K562 (cell line): ENCODE measurements around the gene KPNA3. TPM values are rescaled to one million over a fixed set of nuclear protein-coding genes. Genes with fewer than 3 reads are reported as not detected.

ENCODE experiments used
- ATAC-seq: fragments of 200-7000 bp; cut with Tn5 transposase; 3 replicates; pipeline ENCODE4 v1.9.1; 2020; ENCODE audit warnings: moderate library complexity
- BruUV-seq: library from RNA; stranded (reverse); fragments of 400-500 nt; replicated peaks from 2 replicates; lab custom pipeline; 2021; lab: Mats Ljungman, UMichigan
- CTCF ChIA-PET: fragments of 300-600 bp; formaldehyde crosslinking; extraction: SDS; loops from one replicate; lab custom pipeline; 2021; ENCODE audit warnings: low intra/inter-chr PET ratio; lab: Yijun Ruan, JAX
- POLR2A ChIA-PET: fragments of 300-600, 350-650 bp; sonication (Branson Sonifier 250); formaldehyde crosslinking; extraction: SDS; loops from one replicate; lab custom pipeline; 2021; ENCODE audit warnings: antibody characterized with exemption, inconsistent platforms; lab: Yijun Ruan, JAX
- DNase-seq, 4 experiments: peaks; one replicate each; pipeline versions ENCODE4 v3.0.0 to v3.0.0-alpha.2; 2011 to 2018; ENCODE audit warnings: low spot score in 3 of 4, mixed read lengths in 3 of 4; ENCODE audit errors: extremely low read depth in 1 of 4
- FAIRE-seq: peaks from 2 replicates; lab custom pipeline; 2011; peaks lifted over from hg19 to GRCh38; lab: Jason Lieb, UNC
- H2AFZ ChIP-seq: 2 replicates; pipeline ENCODE4 v1.6.0; 2011; ENCODE audit warnings: low read depth, low read length, control low read depth, inconsistent platforms
- H3K27ac ChIP-seq: fragments of 200-600 bp; 3 replicates; pipeline ENCODE4 v1.8.0; 2011; ENCODE audit warnings: low read depth, mild to moderate bottlenecking, control low read depth, inconsistent platforms, low read length, moderate library complexity, mixed read lengths; ENCODE audit errors: extremely low read depth
- H3K27me3 ChIP-seq, 2 experiments: fragments of 300-600 bp in 1 of 2; 2 replicates in 1 of 2; 3 replicates in 1 of 2; pipeline versions ENCODE4 v1.6.0 to v1.8.0; 2011; ENCODE audit warnings: inconsistent platforms in 2 of 2, low read length in 2 of 2, mild to moderate bottlenecking in 1 of 2, mixed read lengths in 1 of 2, moderate library complexity in 1 of 2; ENCODE audit not compliant: control insufficient read depth in 2 of 2, insufficient read depth in 2 of 2
- H3K36me3 ChIP-seq: fragments of 300-600 bp; 3 replicates; pipeline ENCODE4 v1.8.0; 2011; ENCODE audit warnings: mild to moderate bottlenecking, low read length, inconsistent platforms; ENCODE audit not compliant: control insufficient read depth, insufficient read depth
- H3K4me1 ChIP-seq, 2 experiments: fragments of 200-600 bp in 1 of 2; replicated peaks in 1 of 2; 2 replicates in 1 of 2; 3 replicates in 1 of 2; pipeline versions ENCODE4 v1.5.1 to v1.8.0; 2011; ENCODE audit warnings: inconsistent platforms in 2 of 2, low read length in 2 of 2, mild to moderate bottlenecking in 1 of 2, mixed read lengths in 1 of 2, moderate library complexity in 1 of 2; ENCODE audit not compliant: control insufficient read depth in 2 of 2, insufficient read depth in 2 of 2
- H3K4me2 ChIP-seq: 2 replicates; pipeline ENCODE4 v1.6.1; 2011; ENCODE audit warnings: low read length, control low read depth, inconsistent platforms, mixed read lengths; ENCODE audit not compliant: insufficient read depth
- H3K4me3 ChIP-seq: fragments of 200-600 bp; sonication (generic), shearing (Covaris generic); 2 replicates; pipeline ENCODE4 v1.5.1; 2016; ENCODE audit warnings: control low read depth, inconsistent platforms
- H3K79me2 ChIP-seq: fragments of 200-600 bp; 3 replicates; pipeline ENCODE4 v1.8.0; 2011; ENCODE audit warnings: low read length, inconsistent platforms; ENCODE audit not compliant: control insufficient read depth, insufficient read depth
- H3K9ac ChIP-seq, 2 experiments: 2 replicates each; pipeline versions ENCODE4 v1.6.0 to v1.6.1; 2011; ENCODE audit warnings: low read depth in 2 of 2, low read length in 2 of 2, control low read depth in 1 of 2, inconsistent platforms in 1 of 2, mild to moderate bottlenecking in 1 of 2, mixed read lengths in 1 of 2; ENCODE audit not compliant: insufficient read depth in 1 of 2
- H3K9me1 ChIP-seq: one replicate; pipeline ENCODE4 v1.6.0; 2011; ENCODE audit warnings: inconsistent platforms, mild to moderate bottlenecking, low read length, moderate library complexity; ENCODE audit not compliant: control insufficient read depth, insufficient read depth
- H3K9me3 ChIP-seq: replicated peaks from 2 replicates; pipeline ENCODE4 v1.5.1; 2011; ENCODE audit warnings: low read depth, low read length, inconsistent platforms; ENCODE audit not compliant: control insufficient read depth, insufficient read depth
- H4K20me1 ChIP-seq: replicated peaks from 2 replicates; pipeline ENCODE4 v1.6.1; 2011; ENCODE audit warnings: low read length, inconsistent platforms, mixed read lengths; ENCODE audit not compliant: control insufficient read depth, insufficient read depth
- ATF1 ChIP-seq, 2 experiments: fragments of 450-650 bp in 1 of 2; IDR thresholded peaks; 2 replicates each; pipeline ENCODE4 v1.6.1; 2016; ENCODE audit warnings: missing compliant biosample characterization in 1 of 2, missing genetic modification characterization in 1 of 2
- ESRRB ChIP-seq: fragments of 250-450 bp; sonication (Bioruptor Pico); IDR thresholded peaks from 2 replicates; pipeline ENCODE4 v1.5.0; 2020; ENCODE audit warnings: mild to moderate bottlenecking, moderate library complexity, borderline replicate concordance
- KDM5B ChIP-seq: fragments of 200-600 bp; sonication (generic); IDR thresholded peaks from 2 replicates; pipeline ENCODE4 v1.6.1; 2012; ENCODE audit warnings: low read depth, mild to moderate bottlenecking, moderate library complexity, low read length, control low read depth, inconsistent platforms; ENCODE audit not compliant: insufficient replicate concordance
- RCOR1 ChIP-seq, 2 experiments: IDR thresholded peaks; 2 replicates each; pipeline ENCODE4 v1.6.1; 2012; ENCODE audit warnings: low read depth in 2 of 2, low read length in 2 of 2, borderline replicate concordance in 1 of 2, improper control_type of control experiment in 1 of 2
- TAL1 ChIP-seq: fragments of 450-650 bp; IDR thresholded peaks from 2 replicates; pipeline ENCODE4 v1.6.1; 2016; ENCODE audit warnings: mild to moderate bottlenecking
- ZBTB17 ChIP-seq: fragments of 450-650 bp; formaldehyde crosslinking; IDR thresholded peaks from 2 replicates; pipeline ENCODE4 v1.4.0; 2020; ENCODE audit warnings: mild to moderate bottlenecking
- ZNF124 ChIP-seq: sonication (generic); formaldehyde crosslinking; IDR thresholded peaks from 2 replicates; pipeline ENCODE4 v1.8.1; 2022; ENCODE audit warnings: missing genetic modification reagents
- ZNF239 ChIP-seq: fragments of 250-450 bp; sonication (Bioruptor Pico); IDR thresholded peaks from 2 replicates; pipeline ENCODE4 v1.4.0; 2020; ENCODE audit warnings: mild to moderate bottlenecking
- ZNF316 ChIP-seq: fragments of 450-650 bp; IDR thresholded peaks from 2 replicates; pipeline ENCODE4 v1.6.1; 2016
- WGBS: fragments of 100-300 bp; shearing (Covaris generic); methylation state at CpG from one replicate; pipeline ENCODE4 v1.1.6; 2016; ENCODE audit warnings: low coverage, mixed read lengths; ENCODE audit not compliant: insufficient coverage; ENCODE audit errors: missing lambda C conversion rate; 5-methylcytosine and 5-hydroxymethylcytosine counted together
- in situ Hi-C: fragments of 300-500 bp; cut with MboI; formaldehyde crosslinking; loops from 4 replicates; pipeline ENCODE4 v1.15.0; 2018; ENCODE audit warnings: inconsistent platforms, mixed read lengths
- intact Hi-C: fragments of 100-400 bp; cut with micrococcal nuclease; formaldehyde crosslinking; loops from 2 replicates; pipeline ENCODE4 v1.14.2; 2022
- polyA plus RNA-seq, 8 experiments: library from polyadenylated mRNA; depleted of rRNA in 4 of 8; stranded (reverse) in 5 of 8; unstranded in 3 of 8; fragments of >200 nt; fragmentation: Nextera tagmentation in 2 of 8; fragmentation: Illumina TruSeq in 1 of 8; extraction: Ambion mirVana in 2 of 8; extraction: Trizol in 1 of 8; gene quantifications; 2 replicates each; pipeline versions ENCODE4 v1.2.1 to v1.2.3, GENCODE V29; 2011 to 2014; ENCODE audit warnings: inconsistent platforms in 1 of 8, missing spikeins in 1 of 8
- total RNA-seq, 7 experiments: library from RNA; depleted of rRNA in 6 of 7; stranded (reverse); fragments of >200 nt in 6 of 7; fragmentation: Illumina TruSeq in 2 of 7; extraction: Trizol in 2 of 7; gene quantifications; 2 replicates each; pipeline versions ENCODE4 v1.2.1 to v1.2.3, GENCODE V29; 2011 to 2021; ENCODE audit warnings: low replicate concordance in 1 of 7
- TF ChIP-seq, protein P1 (sequence below): fragments of 450-650 bp; IDR thresholded peaks from 2 replicates; pipeline ENCODE4 v1.6.1; 2018; ENCODE audit warnings: mild to moderate bottlenecking, low read depth; ENCODE audit not compliant: partially characterized antibody

The KPNA3 gene
- total and polyA plus RNA-seq, 9 of the 15 experiments (the other 6 are each of a cell fraction or from before 2014, with no cell fraction given), result 8.5 to 23.4 (median 15.7) TPM

DNA sequence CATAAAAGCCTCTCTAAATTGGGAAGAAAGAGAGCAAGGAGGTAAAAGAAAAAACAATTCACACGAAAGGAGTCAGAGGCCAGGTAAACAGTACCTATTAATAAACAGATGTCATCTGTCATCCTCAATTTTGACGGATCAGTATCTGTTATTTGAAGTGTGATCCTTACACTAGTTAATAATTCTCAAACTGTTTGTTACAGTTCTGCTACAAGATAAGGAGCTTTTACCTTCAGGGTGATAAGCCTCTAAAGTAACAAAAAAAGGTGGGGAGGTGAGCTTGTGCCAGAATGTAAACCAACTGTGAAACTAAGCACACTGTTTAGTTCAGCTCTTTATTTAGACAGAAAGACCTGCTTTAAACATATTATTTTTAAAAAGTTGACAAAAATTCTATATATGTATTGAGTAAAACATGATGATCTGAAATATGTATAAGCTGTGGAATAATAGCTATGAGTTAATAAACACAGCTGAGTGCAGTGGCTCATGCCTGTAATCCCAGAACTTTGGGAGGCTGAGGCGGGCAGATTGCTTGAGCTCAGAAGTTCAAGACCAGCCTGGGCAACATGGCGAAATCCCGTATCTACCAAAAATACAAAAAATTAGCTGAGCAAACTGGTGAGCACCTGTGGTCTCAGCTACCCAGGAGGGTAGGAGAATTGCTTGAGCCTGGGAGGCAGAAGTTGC is 52.8 kb downstream of the KPNA3 start:
- no TSS peak for BruUV-seq

GRCh38 chr13:49733181-49733951 is 59.1 kb downstream of the KPNA3 start:
- DNase-seq (no peak), ATAC-seq (no peak)
- 84% methylated on average over 6 of the region's 12 CpGs for WGBS
- H3K27me3 ChIP-seq, result no peaks in the 10 kb centered on the region
- no peak overlapping the region for H3K9ac ChIP-seq
- H2AFZ ChIP-seq, result no peak overlapping the region
- no peaks in the 10 kb centered on the region for H3K4me1 ChIP-seq
- intact Hi-C loops, result no loop called here
- no TSS peak for BruUV-seq
- H3K36me3 ChIP-seq, result peaks cover 20% of the 10 kb centered on the region; the same call in 1 of the 3 replicates
- no peaks in the 10 kb centered on the region for H3K9me3 ChIP-seq
- no peaks in the 10 kb centered on the region for H3K79me2 ChIP-seq
- no peaks in the 10 kb centered on the region for H3K9me1 ChIP-seq
- in situ Hi-C loops, result no loop called here
- H3K4me2 ChIP-seq, result no peak overlapping the region
- CTCF ChIA-PET, result no interaction called here
- H3K27ac ChIP-seq, result no peak overlapping the region
- POLR2A ChIA-PET, result interaction anchor here (0.6 kb wide), 1 partner anchor 70 kb away, joined by 3 read pairs; no protein-coding TSS in a partner anchor
- no peak for TF ChIP-seq RCOR1 (IDR thresholded peaks at IDR 0.05; ENCODE audit: borderline replicate concordance in 1 of 2, low read depth in 2 of 2, low read length in 2 of 2)
- no peak for TF ChIP-seq KDM5B
- TF ChIP-seq, protein P1, sequence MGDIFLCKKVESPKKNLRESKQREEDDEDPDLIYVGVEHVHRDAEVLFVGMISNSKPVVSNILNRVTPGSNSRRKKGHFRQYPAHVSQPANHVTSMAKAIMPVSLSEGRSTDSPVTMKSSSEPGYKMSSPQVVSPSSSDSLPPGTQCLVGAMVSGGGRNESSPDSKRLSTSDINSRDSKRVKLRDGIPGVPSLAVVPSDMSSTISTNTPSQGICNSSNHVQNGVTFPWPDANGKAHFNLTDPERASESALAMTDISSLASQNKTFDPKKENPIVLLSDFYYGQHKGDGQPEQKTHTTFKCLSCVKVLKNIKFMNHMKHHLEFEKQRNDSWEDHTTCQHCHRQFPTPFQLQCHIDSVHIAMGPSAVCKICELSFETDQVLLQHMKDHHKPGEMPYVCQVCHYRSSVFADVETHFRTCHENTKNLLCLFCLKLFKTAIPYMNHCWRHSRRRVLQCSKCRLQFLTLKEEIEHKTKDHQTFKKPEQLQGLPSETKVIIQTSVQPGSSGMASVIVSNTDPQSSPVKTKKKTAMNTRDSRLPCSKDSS, result no peak
- TF ChIP-seq ESRRB (CRISPR knock-in tag), result no peak
- no peak for TF ChIP-seq ZNF239 (CRISPR knock-in tag)
- TF ChIP-seq ZBTB17 (CRISPR knock-in tag), result no peak
- no peak for TF ChIP-seq ZNF316
- TF ChIP-seq ZNF124 (CRISPR knock-in tag), result no peak
- no peak for TF ChIP-seq TAL1
- TF ChIP-seq, all 486 proteins: peak for 0
- Histone ChIP-seq H4K20me1 (no peaks in the 10 kb centered on the region), H3K4me3 (no peak overlapping the region)
- FAIRE-seq, result peak; percentile 44

More for the DNA sequence above, 52.8 kb downstream of the KPNA3 start:
- Histone ChIP-seq H3K79me2 (no peaks in the 10 kb centered on the region), H4K20me1 (no peaks in the 10 kb centered on the region), H3K4me2 (no peak overlapping the region), H3K27me3 (no peaks in the 10 kb centered on the region), H2AFZ (no peak overlapping the region), H3K4me3 (no peak overlapping the region), H3K27ac (no peak overlapping the region), H3K9me1 (no peaks in the 10 kb centered on the region), H3K36me3 (peaks cover 10% of the 10 kb centered on the region; the same call in 1 of the 3 replicates), H3K9me3 (no peaks in the 10 kb centered on the region), H3K9ac (no peak overlapping the region), H3K4me1 (no peaks in the 10 kb centered on the region)
- intact Hi-C loops, result no loop called here
- FAIRE-seq, result no peak
- ChIA-PET CTCF (no interaction called here), POLR2A (interaction anchor here (0.7 kb wide), 1 partner anchor 20 kb away, joined by 3 read pairs; no protein-coding TSS in a partner anchor)
- in situ Hi-C loops, result no loop called here
- no peak for DNase-seq
- WGBS, result 74% methylated on average over 5 of the region's 5 CpGs
- no peak for ATAC-seq
- TF ChIP-seq ATF1 (CRISPR knock-in tag; IDR thresholded peaks at IDR 0.05), result no peak
- TF ChIP-seq ATF1 (tag; IDR thresholded peaks at IDR 0.05), result no peak
